Astrocyte (in vitro differentiated cells and primary cell): Measurements from ENCODE around the gene VAT1L.

Experiments
- EZH2 ChIP-seq: IDR thresholded peaks from 2 replicates; pipeline ENCODE4 v1.6.1; 2012; ENCODE audit warnings: mild to moderate bottlenecking, low read length, inconsistent platforms; ENCODE audit not compliant: insufficient read depth
- TF ChIP-seq, protein P1 (sequence below): IDR thresholded peaks from 2 replicates; pipeline ENCODE4 v1.5.1; 2011; ENCODE audit warnings: low read depth, mild to moderate bottlenecking, inconsistent platforms, low read length, moderate library complexity; ENCODE audit not compliant: insufficient read depth

DNA sequence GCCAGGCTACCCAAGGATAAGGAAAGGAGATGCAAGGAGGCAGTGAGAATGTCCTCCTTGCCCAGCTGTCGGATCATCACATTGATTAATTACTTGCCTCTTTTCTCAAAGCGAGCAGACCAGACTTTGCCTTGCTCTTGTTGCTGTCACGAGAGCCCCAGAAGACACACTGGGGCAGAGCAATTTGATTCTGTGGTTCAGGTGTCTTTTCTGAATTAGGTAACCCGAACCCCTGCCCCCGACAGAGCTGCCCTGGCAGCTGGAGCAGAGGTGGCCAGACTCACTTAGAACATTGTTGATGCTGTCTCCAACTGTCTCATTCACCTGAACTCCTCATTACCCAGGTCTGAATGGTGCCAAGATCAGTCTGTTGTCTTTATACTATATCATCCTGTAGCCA is 34.3 kb downstream of the VAT1L start:
- TF ChIP-seq, protein P1, sequence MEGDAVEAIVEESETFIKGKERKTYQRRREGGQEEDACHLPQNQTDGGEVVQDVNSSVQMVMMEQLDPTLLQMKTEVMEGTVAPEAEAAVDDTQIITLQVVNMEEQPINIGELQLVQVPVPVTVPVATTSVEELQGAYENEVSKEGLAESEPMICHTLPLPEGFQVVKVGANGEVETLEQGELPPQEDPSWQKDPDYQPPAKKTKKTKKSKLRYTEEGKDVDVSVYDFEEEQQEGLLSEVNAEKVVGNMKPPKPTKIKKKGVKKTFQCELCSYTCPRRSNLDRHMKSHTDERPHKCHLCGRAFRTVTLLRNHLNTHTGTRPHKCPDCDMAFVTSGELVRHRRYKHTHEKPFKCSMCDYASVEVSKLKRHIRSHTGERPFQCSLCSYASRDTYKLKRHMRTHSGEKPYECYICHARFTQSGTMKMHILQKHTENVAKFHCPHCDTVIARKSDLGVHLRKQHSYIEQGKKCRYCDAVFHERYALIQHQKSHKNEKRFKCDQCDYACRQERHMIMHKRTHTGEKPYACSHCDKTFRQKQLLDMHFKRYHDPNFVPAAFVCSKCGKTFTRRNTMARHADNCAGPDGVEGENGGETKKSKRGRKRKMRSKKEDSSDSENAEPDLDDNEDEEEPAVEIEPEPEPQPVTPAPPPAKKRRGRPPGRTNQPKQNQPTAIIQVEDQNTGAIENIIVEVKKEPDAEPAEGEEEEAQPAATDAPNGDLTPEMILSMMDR: no peak
- no peak for TF ChIP-seq EZH2
